Right kidney (tissue), 1 donor: ENCODE data around the gene RFX2.

Source experiments
- DNase-seq: peaks from one replicate; pipeline ENCODE4 v3.0.0-alpha.2; 2016

The RFX2 gene

GRCh38 chr19:6105444-6105843 is 4.9 kb downstream of the RFX2 start:
- no peak for DNase-seq

GRCh38 chr19:6103894-6104293 is 6.4 kb downstream of the RFX2 start:
- DNase-seq, result no peak

- DNase-seq, result no peak
Observed at GRCh38 chr19:6103217-6103644, 7.1 kb downstream of the RFX2 start.

GRCh38 chr19:6101991-6102390 is 8.3 kb downstream of the RFX2 start:
- DNase-seq, result no peak

- DNase-seq, result no peak
Observed at GRCh38 chr19:6101291-6101825, 8.9 kb downstream of the RFX2 start.

- DNase-seq, result peak; percentile 16
Observed at GRCh38 chr19:6100284-6100915, 9.9 kb downstream of the RFX2 start.

GRCh38 chr19:6099599-6099998 is 10.7 kb downstream of the RFX2 start:
- no peak for DNase-seq

GRCh38 chr19:6099033-6099432 is 11.3 kb downstream of the RFX2 start:
- no peak for DNase-seq

- no peak for DNase-seq
Observed at GRCh38 chr19:6098574-6098973, 11.7 kb downstream of the RFX2 start.

- no peak for DNase-seq
Observed at GRCh38 chr19:6097911-6098310, 12.4 kb downstream of the RFX2 start.

- no peak for DNase-seq
Observed at GRCh38 chr19:6095760-6096159, 14.5 kb downstream of the RFX2 start.

- DNase-seq, result peak; percentile 69
Observed at GRCh38 chr19:6092329-6093286, 17.7 kb downstream of the RFX2 start.

GRCh38 chr19:6091771-6092291 is 18.5 kb downstream of the RFX2 start:
- no peak for DNase-seq

GRCh38 chr19:6090634-6091033 is 19.7 kb downstream of the RFX2 start:
- no peak for DNase-seq

- no peak for DNase-seq
Observed at GRCh38 chr19:6088602-6089049, 21.7 kb downstream of the RFX2 start.

- peak; percentile 51 for DNase-seq
Observed at GRCh38 chr19:6087074-6087571, 23.2 kb downstream of the RFX2 start.

GRCh38 chr19:6086068-6086788 is 24.1 kb downstream of the RFX2 start:
- peak; percentile 8 for DNase-seq

GRCh38 chr19:6084821-6085220 is 25.5 kb downstream of the RFX2 start:
- no peak for DNase-seq

- DNase-seq, result no peak
Observed at GRCh38 chr19:6079107-6079506, 31.2 kb downstream of the RFX2 start.

GRCh38 chr19:6078068-6078467 is 32.2 kb downstream of the RFX2 start:
- DNase-seq, result no peak

- DNase-seq, result no peak
Observed at GRCh38 chr19:6076675-6077463, 33.4 kb downstream of the RFX2 start.
